ENCODE measurements around the gene APOA5.
"Not testable (repeated sequence)": the region's sequence is repeated elsewhere in the genome, so short reads cannot be mapped to it uniquely, and the experiment has no call there.

Gene APOA5

GRCh38 chr11:116827461-116827860, 35.8 kb upstream of the APOA5 start:
- no peak for DNase-seq

GRCh38 chr11:116826751-116827431, 35.2 kb upstream of the APOA5 start:
- no peak for DNase-seq

- DNase-seq: no peak
Observed at GRCh38 chr11:116825854-116826750, 34.4 kb upstream of the APOA5 start.

- DNase-seq: no peak
Observed at GRCh38 chr11:116825434-116825833, 33.8 kb upstream of the APOA5 start.

GRCh38 chr11:116823031-116823843, 31.6 kb upstream of the APOA5 start, which contains the start of gene APOA4:
APOA4 (minus strand) TSS chr11:116823304; CDS start chr11:116823191, 113 bp downstream.
- DNase-seq: no peak

- no peak for DNase-seq
Observed at GRCh38 chr11:116822575-116822974, 30.9 kb upstream of the APOA5 start.

- DNase-seq: no peak
Observed at GRCh38 chr11:116821050-116821918, 29.6 kb upstream of the APOA5 start.

GRCh38 chr11:116819049-116819448, 27.4 kb upstream of the APOA5 start:
- DNase-seq: no peak

- no peak for DNase-seq
Observed at GRCh38 chr11:116814502-116814901, 22.8 kb upstream of the APOA5 start.

- DNase-seq: no peak
Observed at GRCh38 chr11:116813781-116814471, 22.2 kb upstream of the APOA5 start.

- DNase-seq: no peak
Observed at GRCh38 chr11:116813170-116813569, 21.5 kb upstream of the APOA5 start.

GRCh38 chr11:116812109-116812508, 20.4 kb upstream of the APOA5 start:
- DNase-seq: no peak

- no peak for DNase-seq
Observed at GRCh38 chr11:116811194-116811593, 19.5 kb upstream of the APOA5 start.

- DNase-seq: no peak
Observed at GRCh38 chr11:116808262-116809175, 16.8 kb upstream of the APOA5 start.

- no peak for DNase-seq
Observed at GRCh38 chr11:116807601-116808261, 16.1 kb upstream of the APOA5 start.

- DNase-seq: no peak
Observed at GRCh38 chr11:116804001-116804400, 12.3 kb upstream of the APOA5 start.

- not testable (repeated sequence) for DNase-seq
Observed at GRCh38 chr11:116801662-116802061, 10.0 kb upstream of the APOA5 start.

GRCh38 chr11:116800610-116801009, 8.9 kb upstream of the APOA5 start:
- DNase-seq: no peak

GRCh38 chr11:116798368-116798767, 6.7 kb upstream of the APOA5 start:
- no peak for DNase-seq

GRCh38 chr11:116797816-116798215, 6.1 kb upstream of the APOA5 start:
- no peak for DNase-seq
